ENCODE data around the gene ELOA.
A peak's percentile ranks its signal among the peaks of the same experiment; 100 is the strongest.
"Not testable (repeated sequence)": the region's sequence is repeated elsewhere in the genome, so short reads cannot be mapped to it uniquely, and the experiment has no call there.

ELOA gene

GRCh38 chr1:23733281-23733680 lies 10.0 kb upstream of the ELOA start:
- not testable (repeated sequence) for DNase-seq

- DNase-seq: no peak
These were observed 6.7 kb upstream of the ELOA start for GRCh38 chr1:23736437-23737134.

- no peak for DNase-seq
These were observed 1.7 kb upstream of the ELOA start for GRCh38 chr1:23741609-23742008.

GRCh38 chr1:23742670-23743286 lies 493 bp upstream of the ELOA start:
- peak; percentile 23 for DNase-seq

- peak; percentile 49 for DNase-seq
These were observed 2.2 kb downstream of the ELOA start for GRCh38 chr1:23745515-23745914.

- no peak for DNase-seq
These were observed 4.7 kb downstream of the ELOA start for GRCh38 chr1:23748016-23748415.

GRCh38 chr1:23751050-23751814 lies 8.0 kb downstream of the ELOA start:
- peak; percentile 57 for DNase-seq

- DNase-seq: no peak
These were observed 8.5 kb downstream of the ELOA start for GRCh38 chr1:23751815-23752200.

- DNase-seq: no peak
These were observed 9.6 kb downstream of the ELOA start for GRCh38 chr1:23752909-23753308.

- DNase-seq: no peak
These were observed 13.4 kb downstream of the ELOA start for GRCh38 chr1:23756676-23757075.

- DNase-seq: no peak
These were observed 14.5 kb downstream of the ELOA start for GRCh38 chr1:23757812-23758211.

GRCh38 chr1:23759277-23759676 lies 16.0 kb downstream of the ELOA start:
- no peak for DNase-seq

GRCh38 chr1:23763041-23763577 lies 19.8 kb downstream of the ELOA start:
- DNase-seq: no peak

- DNase-seq: no peak
These were observed 25.5 kb downstream of the ELOA start for GRCh38 chr1:23768733-23769132.

GRCh38 chr1:23772049-23772853 lies 29.0 kb downstream of the ELOA start:
- DNase-seq: peak; percentile 73

GRCh38 chr1:23772854-23773242 lies 29.6 kb downstream of the ELOA start:
- no peak for DNase-seq

- no peak for DNase-seq
These were observed 31.1 kb downstream of the ELOA start for GRCh38 chr1:23774174-23774880.

GRCh38 chr1:23776217-23776616 lies 32.9 kb downstream of the ELOA start:
- no peak for DNase-seq

- DNase-seq: peak; percentile 79
These were observed 34.9 kb downstream of the ELOA start, which contains the start of gene PITHD1 for GRCh38 chr1:23777979-23778814. Gene PITHD1, plus strand, starts transcription at chr1:23778418. Its CDS starts 98 bp downstream, at chr1:23778516.

GRCh38 chr1:23779826-23780371 lies 36.6 kb downstream of the ELOA start:
- DNase-seq: peak; percentile 59

All from fibroblast of skin of back (primary cell).